ENCODE measurements around the gene ST6GALNAC6.

DNA sequence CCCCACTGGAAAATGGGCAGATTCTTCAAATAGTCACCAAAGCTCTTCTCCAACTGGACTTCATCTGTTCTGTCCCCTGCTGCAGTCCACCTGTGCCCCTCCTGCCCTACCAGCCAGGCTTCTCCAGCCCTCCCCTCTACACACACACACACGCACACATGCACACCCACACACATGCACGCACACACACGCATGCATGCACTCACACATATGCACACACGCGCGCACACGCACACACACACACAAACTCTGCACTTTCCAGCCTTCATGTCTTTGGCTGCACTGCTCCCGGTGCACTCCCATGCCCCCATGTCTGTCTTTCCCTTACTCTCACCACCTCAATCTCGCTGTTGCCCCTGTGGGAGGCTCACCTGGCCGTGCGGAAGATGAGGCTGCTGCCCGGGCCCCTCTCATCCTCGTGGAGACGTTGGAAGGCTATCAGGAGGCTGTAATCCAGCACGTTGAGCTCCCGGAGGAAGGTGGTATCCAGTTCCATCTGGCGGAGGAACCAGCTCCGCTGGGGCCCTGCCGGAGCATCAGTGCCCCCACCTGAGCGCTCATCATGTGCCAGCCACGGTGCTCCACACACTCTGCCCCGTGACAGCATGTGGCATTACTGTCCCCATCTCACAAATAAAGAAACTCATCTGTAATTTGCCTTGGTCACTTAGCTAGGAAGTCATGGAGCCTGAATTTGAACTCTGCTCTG, 25.5 kb upstream of the ST6GALNAC6 start:
- TF ChIP-seq, protein P1, sequence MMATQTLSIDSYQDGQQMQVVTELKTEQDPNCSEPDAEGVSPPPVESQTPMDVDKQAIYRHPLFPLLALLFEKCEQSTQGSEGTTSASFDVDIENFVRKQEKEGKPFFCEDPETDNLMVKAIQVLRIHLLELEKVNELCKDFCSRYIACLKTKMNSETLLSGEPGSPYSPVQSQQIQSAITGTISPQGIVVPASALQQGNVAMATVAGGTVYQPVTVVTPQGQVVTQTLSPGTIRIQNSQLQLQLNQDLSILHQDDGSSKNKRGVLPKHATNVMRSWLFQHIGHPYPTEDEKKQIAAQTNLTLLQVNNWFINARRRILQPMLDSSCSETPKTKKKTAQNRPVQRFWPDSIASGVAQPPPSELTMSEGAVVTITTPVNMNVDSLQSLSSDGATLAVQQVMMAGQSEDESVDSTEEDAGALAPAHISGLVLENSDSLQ (IDR thresholded peaks at IDR 0.05) = no peak
- no peak for TF ChIP-seq ARNT (IDR thresholded peaks at IDR 0.05)
